ENCODE results near the gene TAX1BP3.
"Not testable (repeated sequence)": the region's sequence is repeated elsewhere in the genome, so short reads cannot be mapped to it uniquely, and the experiment has no call there.

The TAX1BP3 gene

GRCh38 chr17:3704931-3705717 is 36.7 kb upstream of the TAX1BP3 start:
- Histone ChIP-seq H3K4me3 (ENCODE audit: low read depth, low read length) (no peak overlapping the region), H3K4me1 (ENCODE audit: control insufficient read depth, insufficient read depth, low read length) (no peaks in the 10 kb centered on the region; the same call in 1 of the 2 replicates), H3K27ac (ENCODE audit: extremely low read depth, low read depth, low read length) (no peak overlapping the region), H3K9me3 (ENCODE audit: control insufficient read depth, insufficient read depth, low read depth, low read length) (no peaks in the 10 kb centered on the region), H3K36me3 (ENCODE audit: control insufficient read depth in 2 of 2, insufficient read depth in 1 of 2, low read length in 2 of 2) (peaks cover 0 to 11% of the 10 kb centered on the region in 2 experiments; a peak in 1 of 3 replicates)
- ChIA-PET CTCF (interaction anchor here (0.6 to 1.5 kb wide), 3 partner anchors 11 to 194 kb away, joined by 3 to 8 read pairs (median 3); no protein-coding TSS in a partner anchor), POLR2A (no interaction called here)
- TF ChIP-seq ZNF266 (tag by site-specific recombination; IDR thresholded peaks at IDR 0.05; ENCODE audit: low read depth) (no peak), ZNF37A (tag by site-specific recombination; IDR thresholded peaks at IDR 0.05) (no peak), ZNF248 (tag by site-specific recombination; IDR thresholded peaks at IDR 0.05) (no peak), ZNF791 (tag by site-specific recombination; IDR thresholded peaks at IDR 0.05) (no peak), ZNF692 (tag by site-specific recombination; IDR thresholded peaks at IDR 0.05) (no peak), SP2 (tag by site-specific recombination; IDR thresholded peaks at IDR 0.05) (no peak), ZBTB8A (tag by site-specific recombination; IDR thresholded peaks at IDR 0.05) (no peak), ZNF830 (tag by site-specific recombination; IDR thresholded peaks at IDR 0.05; ENCODE audit: low read depth) (no peak), ZNF426 (tag by site-specific recombination; IDR thresholded peaks at IDR 0.05) (no peak), ZNF10 (tag by site-specific recombination; IDR thresholded peaks at IDR 0.05) (no peak), ZNF394 (tag by site-specific recombination; IDR thresholded peaks at IDR 0.05; ENCODE audit: borderline replicate concordance) (no peak), ZNF121 (tag by site-specific recombination; IDR thresholded peaks at IDR 0.05) (no peak), AEBP2 (tag by site-specific recombination; IDR thresholded peaks at IDR 0.05; ENCODE audit: borderline replicate concordance) (no peak), KLF9 (tag by site-specific recombination; IDR thresholded peaks at IDR 0.05; ENCODE audit: low read depth) (no peak), ZFP37 (tag by site-specific recombination; IDR thresholded peaks at IDR 0.05) (no peak)

- CTCF ChIA-PET = interaction anchor here (1.0 kb wide), 1 partner anchor 36 kb away, joined by 3 read pairs; no protein-coding TSS in a partner anchor
- POLR2A ChIA-PET; H3K4me3 ChIP-seq (ENCODE audit: low read depth, low read length); H3K9me3 ChIP-seq (ENCODE audit: control insufficient read depth, insufficient read depth, low read depth, low read length); H3K4me1 ChIP-seq (ENCODE audit: control insufficient read depth, insufficient read depth, low read length); H3K27ac ChIP-seq (ENCODE audit: extremely low read depth, low read depth, low read length): not testable (repeated sequence)
- H3K36me3 ChIP-seq (ENCODE audit: control insufficient read depth in 2 of 2, insufficient read depth in 1 of 2, low read length in 2 of 2) = peaks cover 0 to 11% of the 10 kb centered on the region in 2 experiments; a peak in 1 of 3 replicates
Measured at GRCh38 chr17:3702041-3702539, 33.7 kb upstream of the TAX1BP3 start.

DNA sequence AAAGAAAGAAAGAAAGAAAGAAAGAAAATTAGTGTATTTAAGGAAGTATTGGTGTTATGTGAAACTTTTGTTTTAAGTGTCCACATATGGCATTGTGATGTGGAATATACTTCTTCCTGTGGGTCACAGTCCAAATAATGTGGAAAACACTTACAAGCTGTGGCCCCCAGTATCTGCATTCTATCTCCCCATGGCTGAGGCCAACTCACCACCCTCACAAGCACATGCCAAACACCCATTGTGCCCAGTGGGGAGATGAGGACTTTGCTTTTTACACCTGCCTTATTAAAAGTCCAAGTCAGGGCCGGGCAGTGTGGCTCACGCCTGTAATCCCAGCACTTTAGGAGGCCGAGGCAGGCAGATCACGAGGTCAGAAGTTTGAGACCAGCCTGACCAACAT is 31.6 kb upstream of the TAX1BP3 start:
- POLR2A ChIA-PET = no interaction called here
- no peaks in the 10 kb centered on the region for H3K9me3 ChIP-seq (ENCODE audit: control insufficient read depth, insufficient read depth, low read depth, low read length)
- H3K4me1 ChIP-seq (ENCODE audit: control insufficient read depth, insufficient read depth, low read length) = no peaks in the 10 kb centered on the region
- H3K36me3 ChIP-seq (ENCODE audit: control insufficient read depth in 2 of 2, insufficient read depth in 1 of 2, low read length in 2 of 2) = peaks cover 0 to 7% of the 10 kb centered on the region in 2 experiments; a peak in 1 of 3 replicates
- TF ChIP-seq, protein P1, sequence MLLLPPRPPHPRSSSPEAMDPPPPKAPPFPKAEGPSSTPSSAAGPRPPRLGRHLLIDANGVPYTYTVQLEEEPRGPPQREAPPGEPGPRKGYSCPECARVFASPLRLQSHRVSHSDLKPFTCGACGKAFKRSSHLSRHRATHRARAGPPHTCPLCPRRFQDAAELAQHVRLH (tag by site-specific recombination; IDR thresholded peaks at IDR 0.05) = no peak
- peak; percentile 56; the same call in 1 of the 2 replicates for TF ChIP-seq ZNF366 (tag by site-specific recombination; conservative IDR thresholded peaks at IDR 0.05)
- CTCF ChIA-PET = interaction anchor here (0.8 kb wide), 1 partner anchor 686 kb away, joined by 3 read pairs; no protein-coding TSS in a partner anchor
- no peak overlapping the region for H3K27ac ChIP-seq (ENCODE audit: extremely low read depth, low read depth, low read length)
- H3K4me3 ChIP-seq (ENCODE audit: low read depth, low read length) = no peak overlapping the region

Measured in HEK293 (cell line).